Kidney (tissue), 14 donors: ENCODE measurements around the gene GAL3ST3. TPM values are rescaled to one million over a fixed set of nuclear protein-coding genes. Genes with fewer than 3 reads are reported as not detected.

ENCODE experiments used
- DNase-seq, 5 donors: peaks; one replicate each; pipeline ENCODE4 v3.0.0-alpha.2; 2013 to 2020
- FAIRE-seq: peaks from 2 replicates; lab custom pipeline; 2012; peaks lifted over from hg19 to GRCh38; lab: Jason Lieb, UNC
- H3K27ac ChIP-seq, 2 donors: one replicate each; pipeline ENCODE4 v1.7.0; 2013; ENCODE audit warnings: low read depth in 2 of 2, low read length in 2 of 2, inconsistent platforms in 1 of 2
- H3K27me3 ChIP-seq: one replicate; pipeline ENCODE4 v1.7.1; 2013; ENCODE audit warnings: low read length, inconsistent platforms; ENCODE audit not compliant: control insufficient read depth, insufficient read depth
- H3K36me3 ChIP-seq, 3 donors: one replicate each; pipeline versions ENCODE4 v1.7.0 to v1.7.1; 2013; ENCODE audit warnings: low read length in 3 of 3, control low read depth in 1 of 3, inconsistent platforms in 1 of 3; ENCODE audit not compliant: insufficient read depth in 3 of 3, control insufficient read depth in 2 of 3
- H3K4me1 ChIP-seq, 3 donors: one replicate each; pipeline versions ENCODE4 v1.7.0 to v1.7.1; 2013; ENCODE audit warnings: low read length in 3 of 3, inconsistent platforms in 1 of 3, low read depth in 1 of 3; ENCODE audit not compliant: control insufficient read depth in 2 of 3, insufficient read depth in 2 of 3
- H3K4me3 ChIP-seq, 3 donors: one replicate each; pipeline versions ENCODE4 v1.7.0 to v1.8.1; 2013; ENCODE audit warnings: low read length in 3 of 3, control low read depth in 1 of 3, inconsistent platforms in 1 of 3
- H3K9ac ChIP-seq, 3 donors: one replicate each; pipeline versions ENCODE4 v1.7.0 to v1.7.1; 2013; ENCODE audit warnings: low read length in 3 of 3, control low read depth in 1 of 3, inconsistent platforms in 1 of 3
- H3K9me3 ChIP-seq, 3 donors: one replicate each; pipeline versions ENCODE4 v1.7.0 to v1.7.1; 2013; ENCODE audit warnings: low read length in 3 of 3, control low read depth in 1 of 3, inconsistent platforms in 1 of 3; ENCODE audit not compliant: control insufficient read depth in 2 of 3, insufficient read depth in 1 of 3
- CTCF ChIP-seq: IDR thresholded peaks from 3 replicates; pipeline ENCODE4 v1.5.1; 2012; ENCODE audit warnings: mild to moderate bottlenecking, moderate library complexity, borderline replicate concordance; ENCODE audit not compliant: insufficient read depth; ENCODE audit errors: extremely low read depth
- intact Hi-C: fragments of 100-400 bp; cut with DNase I; formaldehyde crosslinking; loops from one replicate; pipeline ENCODE4 v1.11.1; 2022
- polyA plus RNA-seq: library from polyadenylated mRNA; stranded (reverse); fragments of 350-450 nt; fragmentation: Illumina TruSeq; extraction: RNeasy Lipid Tissue Mini Kit (QIAGEN cat#74804); gene quantifications from one replicate; pipeline ENCODE4 v1.2.3, GENCODE V29; 2014; ENCODE audit warnings: low read depth, low replicate concordance; ENCODE audit not compliant: insufficient read depth
- total RNA-seq: library from RNA; stranded (reverse); fragmentation: NEBNext Ultra II Directional; extraction: Animal tissue kit (Norgen Biotek cat#: 25700); gene quantifications from one replicate; pipeline ENCODE4 v1.2.1, GENCODE V29; 2021
- donor health status: control.
- donor health status: control.
- donor health status: control.
- donor health status: control.
- donor health status: control.
- donor health status: DM: yes; HTN: yes; CAD: no.
- donor health status: Normal renal cell carcinoma (clear cell type).

Gene GAL3ST3
- total and polyA plus RNA-seq, 2 donors from 2014 or later = 2.5 to 7.6 TPM

- no peak overlapping the region for H3K27ac ChIP-seq
- no peaks in the 10 kb centered on the region for H3K9me3 ChIP-seq
- DNase-seq = no peak
- H3K36me3 ChIP-seq = no peaks in the 10 kb centered on the region
- TF ChIP-seq CTCF = no peak
- H3K4me1 ChIP-seq = peaks cover 0 to 3% (median 0%) of the 10 kb centered on the region in 3 donors
- H3K4me3 ChIP-seq = no peak overlapping the region
- H3K27me3 ChIP-seq = no peaks in the 10 kb centered on the region
- no peak for FAIRE-seq
- intact Hi-C loops = no loop called here
- H3K9ac ChIP-seq = no peak overlapping the region
Observed at GRCh38 chr11:66089067-66089466, 40.1 kb upstream of the GAL3ST3 start.

GRCh38 chr11:66087148-66087908 is 38.4 kb upstream of the GAL3ST3 start:
- Histone ChIP-seq H3K4me1 (peaks cover 0 to 6% (median 3%) of the 10 kb centered on the region in 3 donors), H3K9me3 (no peaks in the 10 kb centered on the region), H3K36me3 (no peaks in the 10 kb centered on the region), H3K9ac (no peak overlapping the region), H3K27me3 (no peaks in the 10 kb centered on the region), H3K4me3 (no peak overlapping the region), H3K27ac (no peak overlapping the region)
- no peak for TF ChIP-seq CTCF
- intact Hi-C loops = no loop called here
- DNase-seq (no peak), FAIRE-seq (no peak)

- no peak for TF ChIP-seq CTCF
- peaks cover 0 to 12% (median 6%) of the 10 kb centered on the region in 3 donors for H3K4me1 ChIP-seq
- DNase-seq (no peak), FAIRE-seq (no peak)
- H3K9ac ChIP-seq = no peak overlapping the region
- H3K27ac ChIP-seq = no peak overlapping the region
- intact Hi-C loops = no loop called here
- H3K9me3 ChIP-seq = no peaks in the 10 kb centered on the region
- no peak overlapping the region for H3K4me3 ChIP-seq
- H3K27me3 ChIP-seq = no peaks in the 10 kb centered on the region
- no peaks in the 10 kb centered on the region for H3K36me3 ChIP-seq
Observed at GRCh38 chr11:66084821-66085475, 36.0 kb upstream of the GAL3ST3 start.
